Prostate gland (tissue), 2 donors: ENCODE measurements around the gene HOXC12. TPM values are rescaled to one million over a fixed set of nuclear protein-coding genes. Genes with fewer than 3 reads are reported as not detected.

Experiments
- DNase-seq: peaks from one replicate; pipeline ENCODE4 v3.0.0-alpha.2; 2019; ENCODE audit warnings: low spot score
- H3K27ac ChIP-seq, 2 donors: fragments of 200-600 bp; sonication (generic); 2 replicates each; pipeline ENCODE4 v1.5.1; 2017 to 2019
- H3K27me3 ChIP-seq: fragments of 200-600 bp; sonication (generic); replicated peaks from 2 replicates; pipeline ENCODE4 v1.5.1; 2019; ENCODE audit not compliant: insufficient read depth
- H3K36me3 ChIP-seq, 2 donors: fragments of 200-600 bp; sonication (generic); 1 replicate in 1 of 2; 2 replicates in 1 of 2; pipeline versions ENCODE4 v1.5.1 to v1.8.1; 2017 to 2019
- H3K4me1 ChIP-seq: fragments of 200-600 bp; sonication (generic); replicated peaks from 2 replicates; pipeline ENCODE4 v1.5.1; 2019
- H3K4me3 ChIP-seq, 2 donors: fragments of 200-600 bp; sonication (generic); 2 replicates each; pipeline ENCODE4 v1.5.1; 2017 to 2019
- H3K9me3 ChIP-seq: fragments of 200-600 bp; sonication (generic); 2 replicates; pipeline ENCODE4 v1.5.1; 2017
- POLR2A ChIP-seq: fragments of 450-650 bp; IDR thresholded peaks from one replicate; pipeline ENCODE4 v1.6.1; 2016; ENCODE audit warnings: antibody characterized with exemption, mild to moderate bottlenecking
- POLR2AphosphoS5 ChIP-seq: sonication (generic); formaldehyde crosslinking; IDR thresholded peaks from one replicate; pipeline ENCODE4 v1.6.1; 2017; ENCODE audit warnings: antibody characterized with exemption
- WGBS: methylation state at CpG from one replicate; pipeline ENCODE4 v1.1.5; 2018; 5-methylcytosine and 5-hydroxymethylcytosine counted together
- intact Hi-C: fragments of 100-400 bp; cut with DNase I; formaldehyde crosslinking; loops from one replicate; pipeline ENCODE4 v1.14.2; 2022
- total RNA-seq, 2 donors: library from RNA; depleted of rRNA; stranded (reverse); fragments of >200 nt; gene quantifications; one replicate each; pipeline ENCODE4 v1.1.0, GENCODE V29; 2016
- TF ChIP-seq, protein P1 (sequence below), 4 experiments: fragments of 200-600 bp in 2 of 4; fragments of 450-650 bp in 2 of 4; sonication (generic) in 2 of 4; IDR thresholded peaks; 1 replicate in 3 of 4; 2 replicates in 1 of 4; pipeline ENCODE4 v1.5.1; 2016 to 2019; ENCODE audit warnings: antibody characterized with exemption in 4 of 4, mild to moderate bottlenecking in 2 of 4, moderate library complexity in 2 of 4

HOXC12 gene
- total RNA-seq, 2 donors from 2014 or later: not detected

DNA sequence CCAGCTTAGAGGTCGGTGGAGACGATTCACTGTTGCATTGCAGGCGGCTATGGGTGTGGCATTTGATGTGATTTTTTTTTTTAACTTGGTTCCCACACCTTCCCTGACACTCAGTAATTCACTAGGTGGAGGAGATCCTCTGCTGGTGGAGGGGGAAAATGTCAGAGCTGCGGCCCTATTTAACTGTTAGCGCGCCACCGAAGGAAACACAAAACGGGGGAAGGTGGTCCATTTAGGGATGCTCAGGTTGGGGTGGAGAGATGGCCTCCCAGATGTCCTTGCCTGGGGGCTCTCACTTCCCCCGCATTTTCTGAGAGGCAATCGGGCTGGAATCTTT lies 4.3 kb upstream of the HOXC12 start:
- 5% methylated on average over 10 of the region's 10 CpGs for WGBS

DNA sequence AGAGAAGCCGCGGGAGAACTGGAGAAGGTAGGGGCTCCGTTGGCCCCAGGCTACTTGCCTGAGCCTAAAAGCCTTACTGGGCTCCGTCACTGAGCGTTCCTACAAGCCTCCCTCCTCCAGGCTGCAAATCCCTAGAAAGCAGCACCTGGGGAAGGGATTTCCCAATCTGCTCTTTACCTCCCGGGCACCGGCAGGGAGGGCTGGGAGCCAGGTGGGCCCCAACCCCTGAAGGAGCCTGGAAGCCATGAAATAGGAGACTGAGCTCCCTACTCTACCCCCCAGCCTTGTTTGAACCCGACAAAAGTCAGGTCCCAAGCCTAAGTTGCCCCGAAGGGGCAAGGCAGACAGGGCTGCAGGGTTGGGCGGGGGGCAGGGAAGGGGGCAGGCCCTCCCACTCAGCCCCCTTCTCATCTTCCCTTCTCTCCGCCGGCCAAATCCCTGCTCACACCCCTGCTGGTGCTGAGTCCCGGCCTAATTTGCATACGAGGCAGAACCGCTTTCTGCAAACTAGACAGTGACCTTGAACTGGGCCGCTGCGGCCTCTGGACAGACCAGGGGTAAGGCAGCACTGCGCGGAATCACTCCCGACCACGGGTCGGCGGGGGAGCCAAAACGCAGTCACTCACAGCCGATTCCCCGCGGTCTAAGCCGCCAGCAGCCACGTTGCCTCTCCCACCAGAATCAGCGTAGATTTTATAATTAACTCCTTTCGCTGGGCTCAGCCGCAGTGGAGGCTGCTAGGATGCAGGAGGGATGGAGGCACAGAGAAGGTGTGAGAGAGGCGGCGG lies 3.7 kb upstream of the HOXC12 start:
- intact Hi-C loops: no loop called here
- DNase-seq: no peak
- TF ChIP-seq POLR2A (no peak), POLR2AphosphoS5 (no peak)
- TF ChIP-seq, protein P1, sequence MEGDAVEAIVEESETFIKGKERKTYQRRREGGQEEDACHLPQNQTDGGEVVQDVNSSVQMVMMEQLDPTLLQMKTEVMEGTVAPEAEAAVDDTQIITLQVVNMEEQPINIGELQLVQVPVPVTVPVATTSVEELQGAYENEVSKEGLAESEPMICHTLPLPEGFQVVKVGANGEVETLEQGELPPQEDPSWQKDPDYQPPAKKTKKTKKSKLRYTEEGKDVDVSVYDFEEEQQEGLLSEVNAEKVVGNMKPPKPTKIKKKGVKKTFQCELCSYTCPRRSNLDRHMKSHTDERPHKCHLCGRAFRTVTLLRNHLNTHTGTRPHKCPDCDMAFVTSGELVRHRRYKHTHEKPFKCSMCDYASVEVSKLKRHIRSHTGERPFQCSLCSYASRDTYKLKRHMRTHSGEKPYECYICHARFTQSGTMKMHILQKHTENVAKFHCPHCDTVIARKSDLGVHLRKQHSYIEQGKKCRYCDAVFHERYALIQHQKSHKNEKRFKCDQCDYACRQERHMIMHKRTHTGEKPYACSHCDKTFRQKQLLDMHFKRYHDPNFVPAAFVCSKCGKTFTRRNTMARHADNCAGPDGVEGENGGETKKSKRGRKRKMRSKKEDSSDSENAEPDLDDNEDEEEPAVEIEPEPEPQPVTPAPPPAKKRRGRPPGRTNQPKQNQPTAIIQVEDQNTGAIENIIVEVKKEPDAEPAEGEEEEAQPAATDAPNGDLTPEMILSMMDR (IDR thresholded peaks at IDR 0.05): no peak
- Histone ChIP-seq H3K27ac (no peak overlapping the region), H3K9me3 (no peaks in the 10 kb centered on the region), H3K36me3 (no peaks in the 10 kb centered on the region), H3K4me1 (no peaks in the 10 kb centered on the region), H3K4me3 (no peak overlapping the region), H3K27me3 (peaks cover 60% of the 10 kb centered on the region)
- 6% methylated on average over 34 of the region's 34 CpGs for WGBS

More for the DNA sequence above, 4.3 kb upstream of the HOXC12 start:
- H3K4me3 ChIP-seq: no peak overlapping the region
- TF ChIP-seq, protein P1 (IDR thresholded peaks at IDR 0.05): no peak
- TF ChIP-seq POLR2A: no peak
- TF ChIP-seq POLR2AphosphoS5: no peak
- no peaks in the 10 kb centered on the region for H3K9me3 ChIP-seq
- no peaks in the 10 kb centered on the region for H3K4me1 ChIP-seq
- peaks cover 59% of the 10 kb centered on the region for H3K27me3 ChIP-seq
- DNase-seq: no peak
- no peaks in the 10 kb centered on the region for H3K36me3 ChIP-seq
- no peak overlapping the region for H3K27ac ChIP-seq
- intact Hi-C loops: no loop called here

DNA sequence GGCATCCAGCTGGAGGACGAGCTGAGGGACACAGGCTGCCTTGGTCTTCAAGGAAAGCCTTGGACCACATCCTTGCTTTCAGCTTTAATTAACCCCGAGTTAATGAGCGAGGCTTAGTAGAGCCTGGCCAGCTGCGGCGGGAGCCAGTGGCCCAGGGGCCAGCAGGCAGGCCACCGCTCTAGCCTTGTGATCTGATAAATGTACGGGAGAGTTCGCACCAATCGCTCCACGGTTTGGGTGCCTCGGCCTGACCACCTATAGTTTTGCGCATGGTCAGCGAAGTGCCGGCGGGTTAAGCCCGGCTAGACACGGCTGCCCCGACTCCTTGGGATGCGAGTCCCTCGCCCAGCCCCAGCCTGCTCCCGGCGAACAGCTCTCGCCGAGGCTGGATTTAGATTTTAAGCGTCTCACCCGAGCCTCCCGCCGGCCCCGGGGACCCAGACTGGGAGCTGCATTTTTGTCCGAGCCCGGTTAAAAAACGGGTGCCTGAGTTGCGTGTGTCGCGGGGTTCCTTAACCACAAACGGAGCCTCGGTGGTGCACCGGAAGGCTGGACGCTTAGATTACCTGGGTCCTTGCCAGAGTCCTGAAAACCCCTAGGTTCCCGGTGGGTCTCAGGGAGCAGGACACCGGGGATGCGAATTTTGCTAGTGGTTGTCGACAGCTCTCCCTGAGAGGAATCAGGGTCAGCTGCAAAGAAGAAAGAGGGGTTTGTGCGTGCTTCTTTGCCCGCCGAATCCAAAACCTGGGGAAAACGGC lies 2.9 kb upstream of the HOXC12 start:
- TF ChIP-seq POLR2A (no peak), POLR2AphosphoS5 (no peak)
- intact Hi-C loops: no loop called here
- Histone ChIP-seq H3K27me3 (peaks cover 66% of the 10 kb centered on the region), H3K9me3 (no peaks in the 10 kb centered on the region), H3K27ac (no peak overlapping the region), H3K36me3 (no peaks in the 10 kb centered on the region), H3K4me1 (no peaks in the 10 kb centered on the region), H3K4me3 (no peak overlapping the region)
- no peak for DNase-seq
- WGBS: 5% methylated on average over 47 of the region's 47 CpGs

DNA sequence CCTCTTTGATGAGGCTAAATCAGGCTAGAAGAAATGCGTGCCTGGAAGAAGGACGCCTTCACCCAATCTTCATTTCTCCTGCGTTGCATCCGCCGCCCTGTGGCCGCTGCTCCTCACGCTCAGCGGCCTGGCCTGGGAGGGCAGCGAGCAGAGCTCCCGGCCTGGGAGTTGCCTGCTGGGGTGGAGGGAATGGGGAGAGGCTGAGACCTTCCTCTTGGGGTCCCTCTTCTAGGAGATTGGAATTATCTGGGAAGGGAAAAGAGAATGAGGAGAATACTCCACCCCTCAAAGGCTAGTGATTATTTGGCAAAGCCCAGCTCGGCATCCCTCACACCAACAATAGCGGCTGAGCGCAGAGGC lies 2.4 kb upstream of the HOXC12 start:
- Histone ChIP-seq H3K4me1 (no peaks in the 10 kb centered on the region), H3K27me3 (peaks cover 69% of the 10 kb centered on the region), H3K36me3 (no peaks in the 10 kb centered on the region), H3K9me3 (no peaks in the 10 kb centered on the region), H3K4me3 (no peak overlapping the region), H3K27ac (no peak overlapping the region)
- intact Hi-C loops: no loop called here
- no peak for DNase-seq
- WGBS: 10% methylated on average over 13 of the region's 13 CpGs
- TF ChIP-seq, protein P1 (IDR thresholded peaks at IDR 0.05): no peak
- TF ChIP-seq POLR2AphosphoS5 (no peak), POLR2A (no peak)

DNA sequence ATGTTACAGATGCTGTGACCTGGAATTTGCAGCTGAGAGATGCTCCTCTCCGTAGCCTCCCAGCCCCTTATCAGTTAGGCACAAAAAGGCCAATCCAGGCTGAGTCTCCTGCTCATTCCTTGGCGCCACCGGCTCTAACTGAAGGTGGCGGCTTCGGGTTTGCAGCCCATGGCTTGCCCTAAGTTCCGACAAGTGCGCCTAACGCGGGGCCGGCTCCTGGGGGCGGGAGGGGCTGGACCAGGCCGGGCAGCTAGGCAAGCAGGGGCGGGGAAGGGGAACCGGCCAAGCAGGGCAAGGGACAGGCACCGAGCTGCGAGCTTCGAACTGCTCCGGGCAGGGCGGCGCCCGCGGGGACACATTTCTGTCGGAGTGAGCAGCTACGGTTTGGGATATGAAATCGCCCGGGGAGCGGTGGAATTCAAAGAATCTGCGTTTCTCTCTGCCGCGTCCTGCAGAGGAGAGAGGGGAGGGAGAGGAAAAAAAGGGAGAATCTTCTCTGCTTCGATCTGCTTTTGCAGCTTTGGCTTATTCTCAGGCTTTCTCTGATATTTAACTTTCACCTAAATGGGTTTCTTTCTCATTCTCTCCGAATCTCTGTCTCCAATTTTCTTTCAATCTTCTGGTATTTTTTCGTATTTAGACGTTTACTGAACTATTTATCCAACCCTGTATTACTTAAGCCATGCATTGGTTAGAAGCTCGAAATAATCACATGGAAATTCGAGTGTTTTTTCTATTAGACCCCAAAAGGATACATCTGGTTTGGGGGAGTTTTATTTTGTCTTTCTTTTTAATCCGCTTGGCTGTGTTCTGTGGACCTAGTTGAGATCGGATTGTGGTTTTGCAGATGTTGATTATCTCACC lies 1.6 kb upstream of the HOXC12 start:
- intact Hi-C loops: no loop called here
- H3K27me3 ChIP-seq: peaks cover 76% of the 10 kb centered on the region
- H3K4me1 ChIP-seq: no peaks in the 10 kb centered on the region
- no peaks in the 10 kb centered on the region for H3K36me3 ChIP-seq
- no peak overlapping the region for H3K4me3 ChIP-seq
- no peak overlapping the region for H3K27ac ChIP-seq
- H3K9me3 ChIP-seq: no peaks in the 10 kb centered on the region
- WGBS: 10% methylated on average over 38 of the region's 38 CpGs
- DNase-seq: no peak
- TF ChIP-seq, protein P1 (IDR thresholded peaks at IDR 0.05): no peak
- TF ChIP-seq POLR2AphosphoS5 (no peak), POLR2A (no peak)
